ENCODE data around the gene KIF5A.
A peak's percentile ranks its signal among the peaks of the same experiment; 100 is the strongest.

The KIF5A gene

DNA sequence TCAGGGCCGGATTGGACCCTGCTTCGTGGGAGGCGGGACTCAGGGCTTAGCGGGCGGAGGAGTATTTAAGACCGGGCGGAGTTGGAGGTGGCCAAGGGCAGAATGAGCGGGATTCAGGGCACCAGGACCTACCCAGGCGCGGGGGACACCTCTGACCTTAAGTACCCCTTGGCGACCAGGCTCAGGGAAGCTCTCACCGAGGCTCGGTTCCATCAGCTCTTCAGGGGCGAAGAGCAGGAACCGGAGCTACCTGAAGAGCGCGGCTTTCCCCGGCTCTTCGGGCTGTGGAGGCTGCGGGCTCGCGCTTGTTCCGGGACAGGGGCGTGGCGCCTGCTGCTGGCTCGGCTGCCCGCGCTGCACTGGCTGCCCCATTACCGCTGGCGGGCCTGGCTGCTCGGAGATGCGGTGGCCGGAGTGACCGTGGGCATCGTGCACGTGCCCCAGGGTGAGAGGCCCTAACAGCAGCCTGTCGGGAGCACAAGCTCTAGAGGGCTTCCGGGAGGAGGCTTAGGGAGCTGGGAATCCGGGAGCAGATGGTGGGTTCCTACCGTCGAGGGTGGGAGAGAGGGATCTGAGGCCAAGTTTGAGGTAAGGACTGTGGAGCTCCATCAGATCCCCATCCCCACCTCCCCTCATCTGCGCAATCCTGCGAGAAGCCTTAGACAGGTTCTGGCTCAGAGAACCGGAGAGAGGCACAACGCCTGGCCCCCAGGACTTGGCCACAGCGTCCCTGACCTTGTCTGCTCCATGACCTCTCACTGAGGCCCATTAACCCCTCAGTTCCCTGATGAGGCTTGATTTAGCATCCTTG is 69.8 kb downstream of the KIF5A start:
- no peak overlapping the region for H3K27ac ChIP-seq
- TF ChIP-seq, protein P1, sequence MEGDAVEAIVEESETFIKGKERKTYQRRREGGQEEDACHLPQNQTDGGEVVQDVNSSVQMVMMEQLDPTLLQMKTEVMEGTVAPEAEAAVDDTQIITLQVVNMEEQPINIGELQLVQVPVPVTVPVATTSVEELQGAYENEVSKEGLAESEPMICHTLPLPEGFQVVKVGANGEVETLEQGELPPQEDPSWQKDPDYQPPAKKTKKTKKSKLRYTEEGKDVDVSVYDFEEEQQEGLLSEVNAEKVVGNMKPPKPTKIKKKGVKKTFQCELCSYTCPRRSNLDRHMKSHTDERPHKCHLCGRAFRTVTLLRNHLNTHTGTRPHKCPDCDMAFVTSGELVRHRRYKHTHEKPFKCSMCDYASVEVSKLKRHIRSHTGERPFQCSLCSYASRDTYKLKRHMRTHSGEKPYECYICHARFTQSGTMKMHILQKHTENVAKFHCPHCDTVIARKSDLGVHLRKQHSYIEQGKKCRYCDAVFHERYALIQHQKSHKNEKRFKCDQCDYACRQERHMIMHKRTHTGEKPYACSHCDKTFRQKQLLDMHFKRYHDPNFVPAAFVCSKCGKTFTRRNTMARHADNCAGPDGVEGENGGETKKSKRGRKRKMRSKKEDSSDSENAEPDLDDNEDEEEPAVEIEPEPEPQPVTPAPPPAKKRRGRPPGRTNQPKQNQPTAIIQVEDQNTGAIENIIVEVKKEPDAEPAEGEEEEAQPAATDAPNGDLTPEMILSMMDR (IDR thresholded peaks at IDR 0.05; ENCODE audit: low read depth, low read length, missing control alignments): no peak
- peaks cover 35% of the 10 kb centered on the region for H3K27me3 ChIP-seq (replicated peaks)
- in situ Hi-C loops (cut with HindIII; ENCODE audit: low pct_ligation_motif_present, low sequenced_read_pairs): no loop called here
- H3K4me3 ChIP-seq (ENCODE audit: low read depth, low read length): no peak overlapping the region
- DNase-seq: no peak
- H3K36me3 ChIP-seq (replicated peaks): no peaks in the 10 kb centered on the region

GRCh38 chr12:57620245-57620935 is 70.5 kb downstream of the KIF5A start:
- in situ Hi-C loops (cut with HindIII; ENCODE audit: low pct_ligation_motif_present, low sequenced_read_pairs): no loop called here
- no peak for DNase-seq
- no peak overlapping the region for H3K27ac ChIP-seq
- H3K27me3 ChIP-seq (replicated peaks): peaks cover 38% of the 10 kb centered on the region
- H3K36me3 ChIP-seq (replicated peaks): no peaks in the 10 kb centered on the region
- TF ChIP-seq, protein P1 (IDR thresholded peaks at IDR 0.05; ENCODE audit: low read depth, low read length, missing control alignments): no peak
- H3K4me3 ChIP-seq (ENCODE audit: low read depth, low read length): no peak overlapping the region

GRCh38 chr12:57620936-57621496 is 71.2 kb downstream of the KIF5A start:
- Histone ChIP-seq H3K27ac (no peak overlapping the region), H3K4me3 (ENCODE audit: low read depth, low read length) (peak overlapping the region; percentile 40), H3K36me3 (replicated peaks) (no peaks in the 10 kb centered on the region), H3K27me3 (replicated peaks) (peaks cover 38% of the 10 kb centered on the region)
- DNase-seq: no peak
- in situ Hi-C loops (cut with HindIII; ENCODE audit: low pct_ligation_motif_present, low sequenced_read_pairs): no loop called here
- TF ChIP-seq, protein P1 (IDR thresholded peaks at IDR 0.05; ENCODE audit: low read depth, low read length, missing control alignments): no peak

GRCh38 chr12:57621497-57622292 is 71.9 kb downstream of the KIF5A start:
- H3K27me3 ChIP-seq (replicated peaks): peaks cover 38% of the 10 kb centered on the region
- no peak overlapping the region for H3K27ac ChIP-seq
- in situ Hi-C loops (cut with HindIII; ENCODE audit: low pct_ligation_motif_present, low sequenced_read_pairs): no loop called here
- H3K4me3 ChIP-seq (ENCODE audit: low read depth, low read length): peak overlapping the region; percentile 40
- TF ChIP-seq, protein P1 (IDR thresholded peaks at IDR 0.05; ENCODE audit: low read depth, low read length, missing control alignments): peak; percentile 90
- DNase-seq: no peak
- H3K36me3 ChIP-seq (replicated peaks): no peaks in the 10 kb centered on the region

- Histone ChIP-seq H3K36me3 (replicated peaks) (no peaks in the 10 kb centered on the region), H3K4me3 (ENCODE audit: low read depth, low read length) (no peak overlapping the region), H3K27ac (no peak overlapping the region), H3K27me3 (replicated peaks) (peaks cover 40% of the 10 kb centered on the region)
- no peak for DNase-seq
- in situ Hi-C loops (cut with HindIII; ENCODE audit: low pct_ligation_motif_present, low sequenced_read_pairs): no loop called here
- TF ChIP-seq, protein P1 (IDR thresholded peaks at IDR 0.05; ENCODE audit: low read depth, low read length, missing control alignments): no peak
These were observed 72.7 kb downstream of the KIF5A start for GRCh38 chr12:57622293-57623245.
